Naive thymus-derived CD8-positive, alpha-beta T cell (primary cell): Measurements from ENCODE around the gene PRKCQ. TPM values are rescaled to one million over a fixed set of nuclear protein-coding genes. Genes with fewer than 3 reads are reported as not detected.

Experiments used
- ATAC-seq, 2 donors: fragments of 150-1000 bp; cut with Tn5 transposase in 1 of 2; sonication (Bioruptor Pico), chemical (Tn5 transposase) in 1 of 2; 1 replicate in 1 of 2; 2 replicates in 1 of 2; pipeline ENCODE4 v1.10.0; 2021; ENCODE audit warnings: mild to moderate bottlenecking in 2 of 2, moderate library complexity in 2 of 2
- POLR2A ChIA-PET: fragments of 350-600 bp; sonication (Branson Sonifier 250); formaldehyde crosslinking; loops from one replicate; lab custom pipeline; 2021; ENCODE audit warnings: antibody characterized with exemption; lab: Charles Lee
- DNase-seq, 10 donors: peaks; one replicate each; pipeline versions ENCODE4 v3.0.0 to v3.0.0-alpha.2; 2020 to 2022
- H3K27ac Mint-ChIP-seq, 10 donors: one replicate each; pipeline ENCODE4 v1.8.0; 2020 to 2022; ENCODE audit warnings: mild to moderate bottlenecking in 10 of 10, mixed read lengths in 10 of 10, moderate library complexity in 4 of 10, inconsistent platforms in 1 of 10
- H3K27me3 Mint-ChIP-seq, 5 donors: one replicate each; pipeline ENCODE4 v1.8.0; 2021 to 2022; ENCODE audit warnings: mixed read lengths in 5 of 5
- H3K36me3 Mint-ChIP-seq, 3 donors: one replicate each; pipeline ENCODE4 v1.8.0; 2020 to 2022; ENCODE audit warnings: mixed read lengths in 3 of 3, mild to moderate bottlenecking in 2 of 3, inconsistent platforms in 1 of 3
- H3K4me1 Mint-ChIP-seq, 4 donors: one replicate each; pipeline ENCODE4 v1.8.0; 2021 to 2022; ENCODE audit warnings: mixed read lengths in 4 of 4
- H3K4me3 Mint-ChIP-seq, 10 donors: one replicate each; pipeline ENCODE4 v1.8.0; 2020 to 2022; ENCODE audit warnings: mild to moderate bottlenecking in 10 of 10, mixed read lengths in 10 of 10, moderate library complexity in 6 of 10, inconsistent platforms in 1 of 10
- H3K9me3 Mint-ChIP-seq, 9 donors: one replicate each; pipeline ENCODE4 v1.8.0; 2020 to 2022; ENCODE audit warnings: mixed read lengths in 9 of 9, mild to moderate bottlenecking in 3 of 9, inconsistent platforms in 1 of 9, moderate library complexity in 1 of 9
- polyA plus RNA-seq, 3 donors: library from polyadenylated mRNA; unstranded; fragments of 300-500 nt; fragmentation: Illumina TruSeq; gene quantifications; one replicate each; pipeline ENCODE4 v1.2.3, GENCODE V29; 2021
- total RNA-seq, 8 experiments: library from RNA in 2 of 8; stranded (reverse) in 2 of 8; gene quantifications; one replicate each; pipeline ENCODE4 v1.2.3 and lab custom pipeline; 2021 to 2026

Gene PRKCQ
- total and polyA plus RNA-seq, 5 experiments from 2014 or later = 30.9 to 60.0 (median 51.6) TPM

GRCh38 chr10:6402349-6402709 lies 177.7 kb downstream of the PRKCQ start:
- Mint-ChIP-seq H3K9me3 (no peaks in the 10 kb centered on the region), H3K4me3 (no peak overlapping the region), H3K4me1 (peaks cover 10 to 47% (median 16%) of the 10 kb centered on the region in 4 donors), H3K27ac (peak overlapping the region in 3 of 10 donors; percentile 7 to 33 (median 13)), H3K27me3 (peaks cover 0 to 4% (median 0%) of the 10 kb centered on the region in 5 donors), H3K36me3 (no peaks in the 10 kb centered on the region)
- ATAC-seq = no peak
- no peak for DNase-seq
- POLR2A ChIA-PET = interaction anchor here (0.7 to 5.2 kb wide), 14 partner anchors 54 to 390 kb away, joined by 3 to 61 read pairs (median 4); partner anchors contain the start of genes IL2RA and PFKFB3

- Mint-ChIP-seq H3K4me1 (peaks cover 7 to 41% (median 11%) of the 10 kb centered on the region in 4 donors), H3K27me3 (peaks cover 0 to 4% (median 0%) of the 10 kb centered on the region in 5 donors), H3K4me3 (peak overlapping the region in 7 of 10 donors; percentile 10 to 43 (median 37)), H3K36me3 (no peaks in the 10 kb centered on the region), H3K27ac (peak overlapping the region in 9 of 10 donors; percentile 33 to 88 (median 68)), H3K9me3 (no peaks in the 10 kb centered on the region)
- POLR2A ChIA-PET = interaction anchor here (0.7 to 5.2 kb wide), 17 partner anchors 8 to 389 kb away, joined by 3 to 61 read pairs (median 4); partner anchors contain the start of genes IL2RA and PFKFB3
- ATAC-seq (peak; percentile 91 to 93), DNase-seq (peak; percentile 13 to 76 (median 60))
These were observed 178.3 kb downstream of the PRKCQ start for GRCh38 chr10:6401558-6402348.

- Mint-ChIP-seq H3K36me3 (no peaks in the 10 kb centered on the region), H3K27ac (peak overlapping the region in 2 of 10 donors; percentile 46 to 77), H3K4me3 (no peak overlapping the region), H3K27me3 (peaks cover 0 to 4% (median 0%) of the 10 kb centered on the region in 5 donors), H3K4me1 (peaks cover 7 to 38% (median 9%) of the 10 kb centered on the region in 4 donors), H3K9me3 (no peaks in the 10 kb centered on the region)
- no peak for DNase-seq
- POLR2A ChIA-PET = interaction anchor here (0.8 to 5.2 kb wide), 10 partner anchors 9 to 311 kb away, joined by 3 to 61 read pairs (median 4); partner anchors contain the start of gene PFKFB3
- no peak for ATAC-seq
These were observed 179.1 kb downstream of the PRKCQ start for GRCh38 chr10:6400821-6401465.

GRCh38 chr10:6400331-6400730 lies 179.7 kb downstream of the PRKCQ start:
- ATAC-seq (no peak), DNase-seq (no peak)
- Mint-ChIP-seq H3K9me3 (no peaks in the 10 kb centered on the region), H3K36me3 (no peaks in the 10 kb centered on the region), H3K4me1 (peaks cover 7 to 38% (median 9%) of the 10 kb centered on the region in 4 donors), H3K27me3 (peaks cover 0 to 4% (median 0%) of the 10 kb centered on the region in 5 donors), H3K4me3 (no peak overlapping the region), H3K27ac (peak overlapping the region in 3 of 10 donors; percentile 14 to 70 (median 23))
- POLR2A ChIA-PET = interaction anchor here (0.6 to 5.2 kb wide), 2 partner anchors 16 to 199 kb away, joined by 3 to 61 read pairs; partner anchors contain the start of gene PFKFB3

GRCh38 chr10:6399879-6400278 lies 180.2 kb downstream of the PRKCQ start:
- no peak for ATAC-seq
- Mint-ChIP-seq H3K4me3 (no peak overlapping the region), H3K4me1 (peaks cover 7 to 38% (median 9%) of the 10 kb centered on the region in 4 donors), H3K36me3 (no peaks in the 10 kb centered on the region), H3K27ac (peak overlapping the region in 4 of 10 donors; percentile 14 to 70 (median 42)), H3K9me3 (no peaks in the 10 kb centered on the region), H3K27me3 (peaks cover 0 to 3% (median 0%) of the 10 kb centered on the region in 5 donors)
- POLR2A ChIA-PET = interaction anchor here (0.6 to 5.2 kb wide), 2 partner anchors 15 to 199 kb away, joined by 3 to 61 read pairs; partner anchors contain the start of gene PFKFB3
- DNase-seq = no peak

- Mint-ChIP-seq H3K4me3 (no peak overlapping the region), H3K9me3 (no peaks in the 10 kb centered on the region), H3K27ac (peak overlapping the region in 2 of 10 donors; percentile 6 to 23), H3K36me3 (peaks cover 0 to 2% (median 0%) of the 10 kb centered on the region in 3 donors), H3K4me1 (peaks cover 7 to 38% (median 9%) of the 10 kb centered on the region in 4 donors), H3K27me3 (no peaks in the 10 kb centered on the region)
- POLR2A ChIA-PET = interaction anchor here (5.2 kb wide), 1 partner anchor 198 kb away, joined by 61 read pairs; the partner anchor contains the start of gene PFKFB3
- ATAC-seq (no peak), DNase-seq (no peak)
These were observed 180.8 kb downstream of the PRKCQ start for GRCh38 chr10:6399231-6399741.

- Mint-ChIP-seq H3K4me1 (peaks cover 7 to 38% (median 9%) of the 10 kb centered on the region in 4 donors), H3K36me3 (peaks cover 0 to 5% (median 4%) of the 10 kb centered on the region in 3 donors), H3K27ac (peak overlapping the region in 1 of 10 donors; percentile 35), H3K9me3 (no peaks in the 10 kb centered on the region), H3K27me3 (no peaks in the 10 kb centered on the region), H3K4me3 (no peak overlapping the region)
- POLR2A ChIA-PET = interaction anchor here (0.6 to 1.2 kb wide), 4 partner anchors 11 to 196 kb away, joined by 3 to 4 read pairs (median 4); no protein-coding TSS in a partner anchor
- ATAC-seq = no peak
- DNase-seq = no peak
These were observed 181.7 kb downstream of the PRKCQ start for GRCh38 chr10:6398399-6398798.

- Mint-ChIP-seq H3K27ac (no peak overlapping the region), H3K4me1 (peaks cover 2 to 31% (median 3%) of the 10 kb centered on the region in 4 donors), H3K36me3 (peaks cover 0 to 9% (median 4%) of the 10 kb centered on the region in 3 donors), H3K9me3 (peaks cover 0 to 2% (median 0%) of the 10 kb centered on the region in 9 donors), H3K27me3 (no peaks in the 10 kb centered on the region), H3K4me3 (no peak overlapping the region)
- DNase-seq (no peak), ATAC-seq (no peak)
- POLR2A ChIA-PET = interaction anchor here (1.1 kb wide), 1 partner anchor 9 kb away, joined by 4 read pairs; no protein-coding TSS in a partner anchor
These were observed 183.4 kb downstream of the PRKCQ start for GRCh38 chr10:6396652-6397051.

GRCh38 chr10:6396226-6396625 lies 183.8 kb downstream of the PRKCQ start:
- H3K27me3 Mint-ChIP-seq = no peaks in the 10 kb centered on the region
- POLR2A ChIA-PET = interaction anchor here (1.1 to 1.6 kb wide), 2 partner anchors 8 to 48 kb away, joined by 3 to 4 read pairs; no protein-coding TSS in a partner anchor
- no peak overlapping the region for H3K27ac Mint-ChIP-seq

GRCh38 chr10:6395606-6396005 lies 184.5 kb downstream of the PRKCQ start:
- H3K4me1 Mint-ChIP-seq = peaks cover 0 to 25% (median 0%) of the 10 kb centered on the region in 4 donors
- no peak for ATAC-seq
- H3K27ac Mint-ChIP-seq = no peak overlapping the region
- POLR2A ChIA-PET = interaction anchor here (1.1 to 1.6 kb wide), 2 partner anchors 8 to 47 kb away, joined by 3 to 4 read pairs; no protein-coding TSS in a partner anchor
- DNase-seq = no peak
- H3K27me3 Mint-ChIP-seq = no peaks in the 10 kb centered on the region
- H3K36me3 Mint-ChIP-seq = peaks cover 4 to 14% (median 10%) of the 10 kb centered on the region in 3 donors
- H3K4me3 Mint-ChIP-seq = no peak overlapping the region
- peaks cover 0 to 11% (median 5%) of the 10 kb centered on the region in 9 donors for H3K9me3 Mint-ChIP-seq

More at GRCh38 chr10:6396226-6396625, 183.8 kb downstream of the PRKCQ start:
- DNase-seq = no peak
- ATAC-seq = no peak
- H3K9me3 Mint-ChIP-seq = peaks cover 0 to 5% (median under 1%) of the 10 kb centered on the region in 9 donors
- H3K4me1 Mint-ChIP-seq = peaks cover 0 to 27% (median 0%) of the 10 kb centered on the region in 4 donors
- H3K36me3 Mint-ChIP-seq = peaks cover 4 to 9% (median 4%) of the 10 kb centered on the region in 3 donors
- H3K4me3 Mint-ChIP-seq = no peak overlapping the region

GRCh38 chr10:6394084-6394483 lies 186.0 kb downstream of the PRKCQ start:
- peaks cover 0 to 10% (median 0%) of the 10 kb centered on the region in 4 donors for H3K4me1 Mint-ChIP-seq
- peaks cover 2 to 26% (median 17%) of the 10 kb centered on the region in 9 donors for H3K9me3 Mint-ChIP-seq
- no peak overlapping the region for H3K4me3 Mint-ChIP-seq
- no peak for ATAC-seq
- DNase-seq = no peak
- H3K27me3 Mint-ChIP-seq = no peaks in the 10 kb centered on the region
- POLR2A ChIA-PET = interaction anchor here (0.7 to 0.8 kb wide), 2 partner anchors 193 to 1989 kb away, joined by 4 read pairs; no protein-coding TSS in a partner anchor
- H3K27ac Mint-ChIP-seq = peak overlapping the region in 1 of 10 donors; percentile 29
- peaks cover 4 to 25% (median 25%) of the 10 kb centered on the region in 3 donors for H3K36me3 Mint-ChIP-seq
